Ectodermal cell (in vitro differentiated cells): ENCODE results near the gene THSD4.

Experiments
- H3K27ac ChIP-seq: 2 replicates; pipeline ENCODE4 v1.7.0; 2013; ENCODE audit warnings: mild to moderate bottlenecking, low read depth, low read length; ENCODE audit not compliant: insufficient read depth, poor library complexity, severe bottlenecking
- H3K27me3 ChIP-seq: 2 replicates; pipeline ENCODE4 v1.7.0; 2013; ENCODE audit warnings: mild to moderate bottlenecking, low read length; ENCODE audit not compliant: insufficient read depth, control insufficient read depth, poor library complexity, severe bottlenecking
- H3K36me3 ChIP-seq: one replicate; pipeline ENCODE4 v1.7.0; 2013; ENCODE audit warnings: low read length; ENCODE audit not compliant: control insufficient read depth, insufficient read depth
- H3K4me1 ChIP-seq: one replicate; pipeline ENCODE4 v1.7.0; 2013; ENCODE audit warnings: low read length; ENCODE audit not compliant: control insufficient read depth, insufficient read depth
- H3K4me3 ChIP-seq: 2 replicates; pipeline ENCODE4 v1.7.0; 2013; ENCODE audit warnings: low read depth, low read length, control low read depth; ENCODE audit not compliant: insufficient read depth
- H3K9me3 ChIP-seq: 2 replicates; pipeline ENCODE4 v1.7.0; 2013; ENCODE audit warnings: mild to moderate bottlenecking, low read length, moderate library complexity; ENCODE audit not compliant: control insufficient read depth
- WGBS, 2 experiments: methylation state at CpG; one replicate each; pipeline ENCODE4 v1.1.7; 2013; ENCODE audit warnings: missing lambda C conversion rate in 2 of 2; 5-methylcytosine and 5-hydroxymethylcytosine counted together

Gene THSD4

GRCh38 chr15:71748293-71748718 is 633.0 kb downstream of the THSD4 start:
- no peak overlapping the region for H3K27ac ChIP-seq
- no peaks in the 10 kb centered on the region for H3K4me1 ChIP-seq
- no peaks in the 10 kb centered on the region for H3K36me3 ChIP-seq
- no peaks in the 10 kb centered on the region for H3K27me3 ChIP-seq
- WGBS, 2 experiments, result 92% methylated on average over 16 of the region's 16 CpGs
- H3K4me3 ChIP-seq, result no peak overlapping the region
- no peaks in the 10 kb centered on the region for H3K9me3 ChIP-seq

GRCh38 chr15:71749500-71749899 is 634.2 kb downstream of the THSD4 start:
- Histone ChIP-seq H3K4me1 (no peaks in the 10 kb centered on the region), H3K9me3 (peaks cover 2% of the 10 kb centered on the region), H3K27ac (no peak overlapping the region), H3K36me3 (no peaks in the 10 kb centered on the region), H3K4me3 (no peak overlapping the region), H3K27me3 (no peaks in the 10 kb centered on the region)
- 93 to 94% methylated on average over 13 to 14 of the region's 14 CpGs for WGBS, 2 experiments

GRCh38 chr15:71752128-71752527 is 636.9 kb downstream of the THSD4 start:
- no peaks in the 10 kb centered on the region for H3K36me3 ChIP-seq
- peaks cover 3% of the 10 kb centered on the region for H3K9me3 ChIP-seq
- WGBS, 2 experiments, result 90 to 96% methylated on average over 4 of the region's 4 CpGs
- H3K4me1 ChIP-seq, result no peaks in the 10 kb centered on the region
- H3K27me3 ChIP-seq, result no peaks in the 10 kb centered on the region
- H3K4me3 ChIP-seq, result no peak overlapping the region
- no peak overlapping the region for H3K27ac ChIP-seq

GRCh38 chr15:71752604-71753289 is 637.5 kb downstream of the THSD4 start:
- no peak overlapping the region for H3K27ac ChIP-seq
- 75 to 79% methylated on average over 11 of the region's 11 CpGs for WGBS, 2 experiments
- no peaks in the 10 kb centered on the region for H3K36me3 ChIP-seq
- no peaks in the 10 kb centered on the region for H3K27me3 ChIP-seq
- no peaks in the 10 kb centered on the region for H3K4me1 ChIP-seq
- H3K9me3 ChIP-seq, result peaks cover 3% of the 10 kb centered on the region
- no peak overlapping the region for H3K4me3 ChIP-seq

GRCh38 chr15:71753346-71753745 is 638.1 kb downstream of the THSD4 start:
- Histone ChIP-seq H3K4me3 (no peak overlapping the region), H3K27ac (no peak overlapping the region), H3K27me3 (no peaks in the 10 kb centered on the region), H3K4me1 (no peaks in the 10 kb centered on the region), H3K9me3 (peaks cover 3% of the 10 kb centered on the region), H3K36me3 (no peaks in the 10 kb centered on the region)
- 95 to 96% methylated on average over 1 of the region's 1 CpG for WGBS, 2 experiments

GRCh38 chr15:71754660-71755059 is 639.4 kb downstream of the THSD4 start:
- Histone ChIP-seq H3K9me3 (peaks cover 3% of the 10 kb centered on the region), H3K4me1 (no peaks in the 10 kb centered on the region), H3K4me3 (no peak overlapping the region), H3K27ac (no peak overlapping the region), H3K27me3 (no peaks in the 10 kb centered on the region), H3K36me3 (no peaks in the 10 kb centered on the region)

- 95 to 96% methylated on average over 3 to 4 of the region's 4 CpGs for WGBS, 2 experiments
- H3K4me3 ChIP-seq, result no peak overlapping the region
Observed at GRCh38 chr15:71755092-71755970, 640.1 kb downstream of the THSD4 start.

GRCh38 chr15:71756599-71757352 is 641.5 kb downstream of the THSD4 start:
- H3K9me3 ChIP-seq, result peaks cover 5% of the 10 kb centered on the region
- 94 to 95% methylated on average over 8 of the region's 8 CpGs for WGBS, 2 experiments
- no peaks in the 10 kb centered on the region for H3K27me3 ChIP-seq
- no peaks in the 10 kb centered on the region for H3K4me1 ChIP-seq
- H3K4me3 ChIP-seq, result no peak overlapping the region
- no peaks in the 10 kb centered on the region for H3K36me3 ChIP-seq
- H3K27ac ChIP-seq, result no peak overlapping the region

More at GRCh38 chr15:71755092-71755970, 640.1 kb downstream of the THSD4 start:
- Histone ChIP-seq H3K4me1 (no peaks in the 10 kb centered on the region), H3K36me3 (no peaks in the 10 kb centered on the region), H3K27ac (no peak overlapping the region), H3K9me3 (peaks cover 5% of the 10 kb centered on the region), H3K27me3 (no peaks in the 10 kb centered on the region)

- H3K27me3 ChIP-seq, result no peaks in the 10 kb centered on the region
- peaks cover 5% of the 10 kb centered on the region for H3K9me3 ChIP-seq
- H3K27ac ChIP-seq, result no peak overlapping the region
- no peaks in the 10 kb centered on the region for H3K36me3 ChIP-seq
- H3K4me3 ChIP-seq, result no peak overlapping the region
- H3K4me1 ChIP-seq, result no peaks in the 10 kb centered on the region
- WGBS, 2 experiments, result 93 to 95% methylated on average over 13 of the region's 13 CpGs
Observed at GRCh38 chr15:71757741-71758530, 642.7 kb downstream of the THSD4 start.
